ENCODE data around the gene OXNAD1. TPM values are rescaled to one million over a fixed set of nuclear protein-coding genes. Genes with fewer than 3 reads are reported as not detected.

Gene OXNAD1
- total RNA-seq, 1 donor from 2014 or later, result 28.7 TPM

DNA sequence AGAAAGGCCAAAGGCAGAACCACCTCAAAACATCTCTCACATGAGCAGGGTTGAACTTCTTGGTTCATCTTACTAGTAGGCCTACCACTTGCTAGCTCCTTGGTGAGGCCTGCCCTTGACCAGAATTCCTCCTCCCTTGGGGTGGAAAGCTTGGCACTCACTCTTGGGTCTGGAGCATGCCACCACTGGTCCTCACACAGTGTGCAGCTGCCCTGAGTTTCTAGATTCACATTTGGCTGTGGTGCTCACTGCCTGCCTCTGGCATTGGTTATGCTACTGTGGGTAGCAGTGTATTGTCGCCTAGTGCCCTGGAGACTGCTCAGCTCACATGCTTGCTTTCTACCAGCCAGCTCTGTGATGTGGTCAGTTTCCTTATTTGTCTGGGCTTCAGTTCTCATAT lies 23.7 kb downstream of the OXNAD1 start:
- H3K36me3 Mint-ChIP-seq, result peaks cover 13% of the 10 kb centered on the region
- peaks cover 7% of the 10 kb centered on the region for H3K9me3 ChIP-seq (ENCODE audit: low read depth)
- no peak overlapping the region for H2AFZ ChIP-seq (replicated peaks)
- no peak overlapping the region for H3K4me2 ChIP-seq
- H3K27ac ChIP-seq, result no peak overlapping the region
- H3F3A ChIP-seq (ENCODE audit: low read depth), result peaks cover 5% of the 10 kb centered on the region
- no peaks in the 10 kb centered on the region for H3K27me3 ChIP-seq
- H3K79me2 ChIP-seq (ENCODE audit: low read depth), result peaks cover 18% of the 10 kb centered on the region
- peaks cover 4% of the 10 kb centered on the region for H3K9me3 Mint-ChIP-seq
- no peaks in the 10 kb centered on the region for H3K4me1 Mint-ChIP-seq
- H4K20me1 ChIP-seq (ENCODE audit: low read depth), result no peaks in the 10 kb centered on the region
- TF ChIP-seq EZH2 (IDR thresholded peaks at IDR 0.05) (no peak), CTCF (IDR thresholded peaks at IDR 0.05) (no peak), EZH2phosphoT487 (IDR thresholded peaks at IDR 0.05) (no peak)
- no peak for DNase-seq (ENCODE audit: low spot score)
- H3K4me1 ChIP-seq, result no peaks in the 10 kb centered on the region
- no peaks in the 10 kb centered on the region for H3K27me3 Mint-ChIP-seq (ENCODE audit: insufficient read depth, low read depth)
- no peak overlapping the region for H3K27ac Mint-ChIP-seq
- no peak overlapping the region for H3K4me3 Mint-ChIP-seq
- peaks cover 10% of the 10 kb centered on the region for H3K36me3 ChIP-seq
- no peak overlapping the region for H3K4me3 ChIP-seq
- H3K9ac ChIP-seq, result no peak overlapping the region

DNA sequence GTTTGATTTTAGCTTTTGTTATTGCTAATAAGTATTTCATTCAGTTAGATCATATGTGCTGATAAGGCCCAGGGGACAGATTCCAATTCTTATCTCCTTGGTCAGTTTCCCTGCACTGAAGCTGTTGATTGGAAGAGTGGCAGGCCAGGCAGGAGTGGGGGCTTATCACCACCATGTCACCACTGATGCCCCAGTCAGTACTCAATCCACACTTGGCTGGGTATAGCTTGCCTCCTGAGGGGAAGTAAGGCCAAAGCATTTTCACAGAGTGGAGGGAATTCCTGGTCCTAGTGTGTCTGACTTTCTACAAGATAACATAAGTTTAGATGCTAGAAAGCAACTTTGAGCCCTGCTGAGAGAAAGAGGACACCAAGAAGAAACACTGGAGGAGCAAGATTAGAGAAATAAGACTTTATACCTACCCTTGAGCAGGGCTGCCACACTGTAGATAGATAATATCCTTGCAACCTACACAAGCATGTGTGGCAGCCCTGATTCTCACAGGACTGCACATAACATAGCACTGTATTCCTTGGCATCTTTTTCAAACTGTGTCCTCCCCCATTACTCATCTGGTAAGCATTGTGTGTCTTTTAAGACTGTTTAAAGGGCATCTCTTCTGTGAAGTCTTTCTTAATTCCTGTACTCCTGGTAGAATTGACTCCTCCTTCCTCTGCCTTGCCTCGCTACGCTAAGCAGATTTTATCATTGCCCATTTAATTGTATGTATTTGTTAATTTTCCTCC lies 24.3 kb downstream of the OXNAD1 start:
- no peaks in the 10 kb centered on the region for H3K4me1 ChIP-seq
- peaks cover 12% of the 10 kb centered on the region for H3K36me3 ChIP-seq
- H2AFZ ChIP-seq (replicated peaks), result no peak overlapping the region
- H3K79me2 ChIP-seq (ENCODE audit: low read depth), result peaks cover 21% of the 10 kb centered on the region
- no peaks in the 10 kb centered on the region for H4K20me1 ChIP-seq (ENCODE audit: low read depth)
- TF ChIP-seq CTCF (IDR thresholded peaks at IDR 0.05) (no peak), EZH2 (IDR thresholded peaks at IDR 0.05) (no peak), EZH2phosphoT487 (IDR thresholded peaks at IDR 0.05) (no peak)
- no peak for DNase-seq (ENCODE audit: low spot score)
- H3K9me3 ChIP-seq (ENCODE audit: low read depth), result peaks cover 7% of the 10 kb centered on the region
- peaks cover 5% of the 10 kb centered on the region for H3F3A ChIP-seq (ENCODE audit: low read depth)
- H3K9ac ChIP-seq, result no peak overlapping the region
- no peaks in the 10 kb centered on the region for H3K27me3 ChIP-seq
- no peak overlapping the region for H3K4me2 ChIP-seq
- H3K4me3 Mint-ChIP-seq, result no peak overlapping the region
- no peak overlapping the region for H3K27ac Mint-ChIP-seq
- H3K9me3 Mint-ChIP-seq, result peaks cover 8% of the 10 kb centered on the region
- H3K4me3 ChIP-seq, result no peak overlapping the region
- H3K27ac ChIP-seq, result no peak overlapping the region
- H3K27me3 Mint-ChIP-seq (ENCODE audit: insufficient read depth, low read depth), result no peaks in the 10 kb centered on the region
- no peaks in the 10 kb centered on the region for H3K4me1 Mint-ChIP-seq
- H3K36me3 Mint-ChIP-seq, result peaks cover 16% of the 10 kb centered on the region

- Mint-ChIP-seq H3K9me3 (peaks cover 8% of the 10 kb centered on the region), H3K4me3 (no peak overlapping the region), H3K36me3 (peaks cover 21% of the 10 kb centered on the region), H3K27ac (no peak overlapping the region), H3K4me1 (no peaks in the 10 kb centered on the region), H3K27me3 (ENCODE audit: insufficient read depth, low read depth) (no peaks in the 10 kb centered on the region)
- Histone ChIP-seq H3K9ac (no peak overlapping the region), H3K9me3 (ENCODE audit: low read depth) (peaks cover 7% of the 10 kb centered on the region), H3K4me3 (no peak overlapping the region), H3K36me3 (peaks cover 12% of the 10 kb centered on the region), H3K4me2 (no peak overlapping the region), H2AFZ (replicated peaks) (no peak overlapping the region), H3K79me2 (ENCODE audit: low read depth) (peaks cover 21% of the 10 kb centered on the region), H3K4me1 (no peaks in the 10 kb centered on the region), H4K20me1 (ENCODE audit: low read depth) (no peaks in the 10 kb centered on the region), H3K27me3 (no peaks in the 10 kb centered on the region), H3F3A (ENCODE audit: low read depth) (peaks cover 5% of the 10 kb centered on the region), H3K27ac (no peak overlapping the region)
- peak; percentile 63 for DNase-seq (ENCODE audit: low spot score)
- TF ChIP-seq EZH2phosphoT487 (IDR thresholded peaks at IDR 0.05) (no peak), CTCF (IDR thresholded peaks at IDR 0.05) (peak; percentile 93)
These were observed 25.2 kb downstream of the OXNAD1 start for GRCh38 chr3:16290007-16290826.
